A549 treated with CpdA at 1 μM for 4 hours (cell line): Measurements from ENCODE around the gene VPS13C. TPM values are rescaled to one million over a fixed set of nuclear protein-coding genes. Genes with fewer than 3 reads are reported as not detected.

Experiments used
- total RNA-seq: library from RNA; stranded (reverse); fragments of 200-300 nt; extraction: Qiagen RNA extraction; gene quantifications from 5 replicates; pipeline ENCODE4 v1.2.3, GENCODE V29; 2022; ENCODE audit warnings: low read depth

VPS13C gene, protein sequence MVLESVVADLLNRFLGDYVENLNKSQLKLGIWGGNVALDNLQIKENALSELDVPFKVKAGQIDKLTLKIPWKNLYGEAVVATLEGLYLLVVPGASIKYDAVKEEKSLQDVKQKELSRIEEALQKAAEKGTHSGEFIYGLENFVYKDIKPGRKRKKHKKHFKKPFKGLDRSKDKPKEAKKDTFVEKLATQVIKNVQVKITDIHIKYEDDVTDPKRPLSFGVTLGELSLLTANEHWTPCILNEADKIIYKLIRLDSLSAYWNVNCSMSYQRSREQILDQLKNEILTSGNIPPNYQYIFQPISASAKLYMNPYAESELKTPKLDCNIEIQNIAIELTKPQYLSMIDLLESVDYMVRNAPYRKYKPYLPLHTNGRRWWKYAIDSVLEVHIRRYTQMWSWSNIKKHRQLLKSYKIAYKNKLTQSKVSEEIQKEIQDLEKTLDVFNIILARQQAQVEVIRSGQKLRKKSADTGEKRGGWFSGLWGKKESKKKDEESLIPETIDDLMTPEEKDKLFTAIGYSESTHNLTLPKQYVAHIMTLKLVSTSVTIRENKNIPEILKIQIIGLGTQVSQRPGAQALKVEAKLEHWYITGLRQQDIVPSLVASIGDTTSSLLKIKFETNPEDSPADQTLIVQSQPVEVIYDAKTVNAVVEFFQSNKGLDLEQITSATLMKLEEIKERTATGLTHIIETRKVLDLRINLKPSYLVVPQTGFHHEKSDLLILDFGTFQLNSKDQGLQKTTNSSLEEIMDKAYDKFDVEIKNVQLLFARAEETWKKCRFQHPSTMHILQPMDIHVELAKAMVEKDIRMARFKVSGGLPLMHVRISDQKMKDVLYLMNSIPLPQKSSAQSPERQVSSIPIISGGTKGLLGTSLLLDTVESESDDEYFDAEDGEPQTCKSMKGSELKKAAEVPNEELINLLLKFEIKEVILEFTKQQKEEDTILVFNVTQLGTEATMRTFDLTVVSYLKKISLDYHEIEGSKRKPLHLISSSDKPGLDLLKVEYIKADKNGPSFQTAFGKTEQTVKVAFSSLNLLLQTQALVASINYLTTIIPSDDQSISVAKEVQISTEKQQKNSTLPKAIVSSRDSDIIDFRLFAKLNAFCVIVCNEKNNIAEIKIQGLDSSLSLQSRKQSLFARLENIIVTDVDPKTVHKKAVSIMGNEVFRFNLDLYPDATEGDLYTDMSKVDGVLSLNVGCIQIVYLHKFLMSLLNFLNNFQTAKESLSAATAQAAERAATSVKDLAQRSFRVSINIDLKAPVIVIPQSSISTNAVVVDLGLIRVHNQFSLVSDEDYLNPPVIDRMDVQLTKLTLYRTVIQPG (N-terminal part only)
- total RNA-seq = 9.2 to 15.9 TPM (median 10.1 TPM) in 5 replicates

DNA sequence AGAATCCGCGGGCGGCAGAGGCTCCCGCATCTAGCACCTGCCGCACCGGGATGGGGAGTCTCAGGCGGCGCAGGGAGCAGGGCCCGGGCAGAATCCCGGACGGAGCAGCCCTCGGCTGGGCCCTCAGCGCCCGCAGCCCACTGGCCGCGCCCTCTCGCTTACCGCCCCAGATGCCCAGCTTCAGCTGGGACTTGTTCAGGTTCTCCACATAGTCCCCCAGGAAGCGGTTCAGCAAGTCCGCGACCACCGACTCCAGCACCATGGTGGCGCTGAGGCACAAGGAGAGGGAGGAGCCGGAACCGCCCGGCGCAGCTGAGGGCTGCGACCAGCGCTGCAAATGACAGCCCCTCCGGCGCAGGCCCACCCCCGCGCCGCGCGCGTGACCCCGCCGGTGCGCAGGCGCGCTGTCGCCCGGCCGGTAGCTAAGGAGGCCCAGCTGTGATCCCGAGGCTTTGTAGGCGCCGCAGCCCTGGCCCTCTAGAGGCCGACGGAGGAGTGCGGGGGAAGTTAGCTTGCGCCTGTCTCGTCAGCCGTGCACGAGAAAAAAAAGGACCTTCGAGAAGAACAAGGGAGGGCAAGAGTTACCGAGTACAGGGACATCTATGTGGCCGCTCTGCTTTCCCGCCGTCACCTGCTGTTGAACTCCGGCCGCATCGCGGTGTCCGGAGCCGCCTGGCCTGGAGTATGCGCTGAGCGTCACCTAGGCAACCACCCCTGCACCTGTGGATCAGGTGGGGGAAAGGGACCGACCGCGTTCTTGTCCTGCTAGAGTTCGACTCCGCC lies at the start of gene VPS13C:
Gene VPS13C, minus strand, starts transcription at position 335 of the 783 bp plus-strand sequence. Its CDS starts 73 bp downstream, at position 262.

DNA sequence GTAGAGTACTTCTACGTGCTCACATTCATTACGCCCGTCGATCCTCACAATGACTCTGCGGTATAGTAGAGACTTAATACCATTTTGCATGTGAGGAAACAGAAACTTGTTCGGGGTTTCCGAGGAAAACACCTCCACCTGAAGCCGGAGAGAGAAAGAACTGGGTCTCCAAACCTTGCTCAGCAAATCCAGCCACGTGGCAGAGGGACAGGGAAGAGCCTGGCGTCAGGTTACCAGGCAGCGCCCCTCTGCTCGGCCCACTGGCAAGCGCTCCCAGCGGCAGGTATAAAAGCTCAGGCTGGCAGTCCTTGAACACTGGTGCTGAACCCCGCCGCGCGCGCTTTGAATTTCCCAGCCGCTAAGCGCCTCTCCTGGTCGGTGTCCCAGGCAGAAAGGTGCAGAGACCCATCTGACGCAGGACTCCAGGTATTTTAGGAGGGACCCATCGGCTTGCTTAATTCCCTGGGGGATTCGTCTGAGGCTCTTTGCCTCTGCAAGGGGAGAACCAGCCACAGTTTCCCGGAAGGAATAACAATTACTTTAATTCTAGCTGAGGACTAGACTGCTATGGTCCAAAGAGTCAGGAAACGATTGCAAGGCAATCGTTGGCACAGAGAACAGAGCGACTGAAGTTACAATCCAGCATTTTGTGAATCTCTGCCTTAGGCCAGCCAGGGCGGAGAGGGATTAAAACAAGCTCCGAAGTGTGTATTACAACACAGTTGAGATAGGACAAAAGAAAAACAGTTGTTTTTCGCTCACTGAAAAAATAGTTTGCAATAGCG lies 6.6 kb upstream of the VPS13C start, which contains the start of gene C2CD4A:
Gene C2CD4A, plus strand, starts transcription at position 315 of the 785 bp plus-strand sequence. CDS start 637 bp downstream, outside the sequence.

Other genes starting within 250 kb of the VPS13C start
- 0.02 to 0.05 TPM (median 0.04 TPM) in 4 of 5 replicates, not detected in the other for gene C2CD4A, start 6.5 kb upstream of the VPS13C start, total RNA-seq
- 0.03 to 0.13 TPM in 2 of 5 replicates, not detected in the others for gene C2CD4B, start 104.8 kb upstream of the VPS13C start, total RNA-seq